CD4-positive, alpha-beta T cell treated with Interleukin-2 at 100 ng/mL for 4 hours (primary cell): ENCODE results near the gene NPTN.
"Not testable (repeated sequence)": the region's sequence is repeated elsewhere in the genome, so short reads cannot be mapped to it uniquely, and the experiment has no call there.

Source experiments
- DNase-seq: peaks from one replicate; pipeline ENCODE4 v3.0.0-alpha.2; 2020; ENCODE audit warnings: low spot score

NPTN gene

GRCh38 chr15:73633111-73633990, at the start of gene NPTN:
Gene NPTN, minus strand, starts transcription at chr15:73633389. Its CDS starts 174 bp downstream, at chr15:73633215.
- peak; percentile 97 for DNase-seq

- DNase-seq, result no peak
Observed at GRCh38 chr15:73682600-73683090, 49.5 kb upstream of the NPTN start.

GRCh38 chr15:73681856-73682599, 48.8 kb upstream of the NPTN start:
- DNase-seq, result no peak

GRCh38 chr15:73681063-73681462, 47.9 kb upstream of the NPTN start:
- DNase-seq, result no peak

GRCh38 chr15:73680549-73680948, 47.4 kb upstream of the NPTN start:
- DNase-seq, result no peak

- no peak for DNase-seq
Observed at GRCh38 chr15:73679964-73680363, 46.8 kb upstream of the NPTN start.

GRCh38 chr15:73679180-73679579, 46.0 kb upstream of the NPTN start:
- no peak for DNase-seq

- no peak for DNase-seq
Observed at GRCh38 chr15:73678498-73678897, 45.3 kb upstream of the NPTN start.

- DNase-seq, result no peak
Observed at GRCh38 chr15:73677733-73678132, 44.5 kb upstream of the NPTN start.

GRCh38 chr15:73677146-73677607, 44.0 kb upstream of the NPTN start:
- peak; percentile 59 for DNase-seq

GRCh38 chr15:73674587-73674986, 41.4 kb upstream of the NPTN start:
- DNase-seq, result no peak

GRCh38 chr15:73660455-73660854, 27.3 kb upstream of the NPTN start:
- DNase-seq, result no peak

GRCh38 chr15:73658645-73659044, 25.5 kb upstream of the NPTN start:
- DNase-seq, result no peak

- DNase-seq, result no peak
Observed at GRCh38 chr15:73655724-73656123, 22.5 kb upstream of the NPTN start.

GRCh38 chr15:73654659-73655058, 21.5 kb upstream of the NPTN start:
- no peak for DNase-seq

- no peak for DNase-seq
Observed at GRCh38 chr15:73650416-73651126, 17.4 kb upstream of the NPTN start.

- no peak for DNase-seq
Observed at GRCh38 chr15:73648014-73648295, 14.8 kb upstream of the NPTN start.

- no peak for DNase-seq
Observed at GRCh38 chr15:73647259-73648013, 14.2 kb upstream of the NPTN start.

GRCh38 chr15:73639464-73639863, 6.3 kb upstream of the NPTN start:
- not testable (repeated sequence) for DNase-seq

GRCh38 chr15:73637527-73637926, 4.3 kb upstream of the NPTN start:
- no peak for DNase-seq

- no peak for DNase-seq
Observed at GRCh38 chr15:73633991-73634495, 854 bp upstream of the NPTN start.

GRCh38 chr15:73632670-73633058, 525 bp downstream of the NPTN start:
- no peak for DNase-seq
